ENCODE measurements around the gene MMP25.
"Not testable (repeated sequence)": the region's sequence is repeated elsewhere in the genome, so short reads cannot be mapped to it uniquely, and the experiment has no call there.

Gene MMP25

GRCh38 chr16:3071655-3072054, 25.3 kb downstream of the MMP25 start:
- DNase-seq (ENCODE audit: insufficient read length, low spot score) = no peak
- no peak for FAIRE-seq

DNA sequence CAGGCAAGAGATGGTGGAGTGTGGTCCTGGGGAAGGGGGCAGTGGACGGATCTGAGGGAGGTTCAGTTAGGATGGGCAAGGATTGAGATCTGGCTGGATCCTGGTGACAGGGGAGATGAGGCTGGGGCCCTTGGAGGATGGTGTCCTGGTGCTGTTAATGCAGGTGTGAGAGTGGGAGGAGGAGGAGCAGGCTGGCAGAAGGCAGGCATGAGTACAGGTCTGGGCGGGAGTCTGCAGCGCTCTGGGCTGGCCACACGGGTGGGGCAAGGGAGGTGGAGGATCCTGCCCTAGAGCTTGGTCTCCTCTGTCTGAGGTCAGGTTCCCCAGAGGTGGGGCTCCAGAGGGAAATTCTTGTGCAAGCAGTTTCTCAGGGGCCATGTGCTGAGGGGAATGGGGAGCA, 25.8 kb downstream of the MMP25 start:
- FAIRE-seq = peak; percentile 26
- DNase-seq (ENCODE audit: insufficient read length, low spot score) = not testable (repeated sequence)

GRCh38 chr16:3072576-3073263, 26.4 kb downstream of the MMP25 start:
- not testable (repeated sequence) for FAIRE-seq; DNase-seq (ENCODE audit: insufficient read length, low spot score)

GRCh38 chr16:3073448-3073847, 27.1 kb downstream of the MMP25 start:
- no peak for FAIRE-seq
- no peak for DNase-seq (ENCODE audit: insufficient read length, low spot score)

DNA sequence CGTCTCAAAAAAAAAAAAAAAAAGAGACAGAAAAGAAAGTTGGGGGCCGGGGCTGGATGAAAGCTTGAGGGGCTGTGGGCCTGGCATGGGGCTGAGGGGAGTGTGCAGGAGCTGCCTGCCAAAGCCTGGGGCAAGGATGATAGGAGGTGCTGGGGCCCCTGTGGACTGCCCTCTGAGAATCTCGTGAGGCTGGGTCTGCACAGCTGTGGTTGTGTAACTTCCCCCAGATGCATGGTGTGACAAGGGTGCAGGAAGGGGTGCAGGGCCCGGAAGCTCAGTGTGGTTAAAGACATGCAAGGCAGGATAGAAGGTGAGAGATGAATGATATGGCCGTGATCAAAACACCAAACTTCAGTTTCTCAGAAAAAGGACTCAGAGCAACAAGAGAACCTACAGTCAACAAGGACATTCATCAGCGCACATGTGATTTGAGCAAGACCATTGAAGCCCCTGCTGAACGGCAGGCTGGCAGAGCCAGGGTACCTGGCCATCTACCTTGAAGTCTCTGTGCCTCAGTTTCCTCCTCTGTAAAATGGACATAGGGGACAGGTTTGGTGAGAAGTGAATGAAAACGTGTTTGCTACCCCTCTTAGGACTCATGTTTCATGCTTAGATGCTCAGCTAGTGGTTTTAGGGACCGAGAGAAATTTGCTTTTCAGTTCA, 28.6 kb downstream of the MMP25 start:
- no peak for DNase-seq (ENCODE audit: insufficient read length, low spot score)
- no peak for FAIRE-seq

- DNase-seq (ENCODE audit: insufficient read length, low spot score) (no peak), FAIRE-seq (no peak)
Observed at GRCh38 chr16:3075523-3075915, 29.2 kb downstream of the MMP25 start.

- not testable (repeated sequence) for DNase-seq (ENCODE audit: insufficient read length, low spot score); FAIRE-seq
Observed at GRCh38 chr16:3075946-3076345, 29.6 kb downstream of the MMP25 start.

- FAIRE-seq = no peak
- DNase-seq (ENCODE audit: insufficient read length, low spot score) = no peak
Observed at GRCh38 chr16:3076577-3076976, 30.2 kb downstream of the MMP25 start.

- FAIRE-seq (no peak), DNase-seq (ENCODE audit: insufficient read length, low spot score) (no peak)
Observed at GRCh38 chr16:3080024-3080423, 33.7 kb downstream of the MMP25 start.

- not testable (repeated sequence) for FAIRE-seq; DNase-seq (ENCODE audit: insufficient read length, low spot score)
Observed at GRCh38 chr16:3081957-3082356, 35.6 kb downstream of the MMP25 start.

DNA sequence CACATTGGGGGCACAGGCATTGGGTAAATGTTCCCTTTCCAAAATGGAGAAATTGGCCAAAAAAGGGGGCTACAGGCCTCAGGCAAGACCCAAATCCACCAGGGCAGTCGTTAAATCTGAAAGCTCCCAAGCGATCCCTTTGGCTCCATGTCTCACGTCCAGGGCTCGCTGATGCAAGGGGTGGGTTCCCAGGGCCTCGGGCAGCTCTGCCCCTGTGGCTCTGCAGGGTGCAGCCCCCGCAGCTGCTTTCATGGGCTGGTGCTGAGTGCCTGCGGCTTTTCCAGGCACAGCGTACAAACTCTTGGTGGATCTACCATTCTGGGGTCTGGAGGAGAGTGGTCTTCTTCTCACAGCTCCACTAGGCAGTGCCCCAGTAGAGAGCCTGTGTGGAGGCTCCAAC, 37.0 kb downstream of the MMP25 start:
- not testable (repeated sequence) for DNase-seq (ENCODE audit: insufficient read length, low spot score); FAIRE-seq

DNA sequence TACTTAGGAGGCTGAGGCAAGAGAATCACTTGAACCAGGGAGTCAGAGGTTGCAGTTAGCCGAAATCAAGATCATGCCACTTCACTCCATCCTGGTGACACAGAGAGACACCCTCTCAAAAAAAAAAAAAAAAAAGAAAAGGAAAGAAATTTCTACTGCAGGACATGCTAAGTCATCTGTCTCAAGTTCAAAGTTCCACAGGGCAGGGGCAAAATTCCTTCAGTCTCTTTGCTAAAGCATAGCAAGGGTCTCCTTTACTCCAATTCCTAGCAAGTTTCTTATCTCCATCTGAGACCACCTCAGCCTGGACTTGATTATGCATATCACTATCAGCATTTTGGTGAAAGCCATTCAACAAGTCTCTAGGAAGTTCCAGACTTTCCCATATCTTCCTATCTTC, 38.1 kb downstream of the MMP25 start:
- FAIRE-seq (no peak), DNase-seq (ENCODE audit: insufficient read length, low spot score) (no peak)

- DNase-seq (ENCODE audit: insufficient read length, low spot score) = no peak
- no peak for FAIRE-seq
Observed at GRCh38 chr16:3084969-3085670, 38.8 kb downstream of the MMP25 start.

DNA sequence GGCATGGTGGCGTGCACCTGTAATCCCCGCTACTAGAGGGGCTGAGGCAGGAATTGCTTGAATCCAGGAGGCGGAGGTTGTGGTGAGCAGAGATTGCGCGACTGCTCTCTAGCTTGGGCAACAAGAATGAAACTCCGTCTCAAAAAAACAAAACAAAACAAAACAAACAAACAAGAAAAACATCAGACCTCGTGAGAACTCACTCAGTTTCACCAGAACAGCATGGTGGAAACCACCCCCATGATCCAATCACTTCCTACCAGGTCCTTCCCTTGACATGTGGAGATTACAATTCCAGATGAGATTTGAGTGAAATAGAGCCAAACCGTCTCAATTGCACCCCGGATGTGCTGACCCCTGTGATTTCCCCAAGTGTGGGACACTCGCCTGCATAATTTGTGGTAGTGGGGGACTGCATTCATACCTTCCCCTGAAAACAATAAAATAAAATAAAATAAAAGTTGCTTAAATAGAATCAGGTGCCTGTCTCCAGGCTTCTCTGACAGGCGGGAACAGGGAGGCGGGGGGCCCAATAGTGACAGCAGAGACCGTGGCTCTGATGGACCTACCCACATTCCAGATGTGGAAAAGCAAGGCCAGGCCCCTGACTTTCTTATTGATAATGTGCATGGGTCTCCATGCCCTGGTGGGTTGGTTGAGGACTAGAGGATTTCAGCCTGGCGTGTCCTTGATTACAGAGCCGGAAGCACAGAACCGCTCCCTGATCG, 39.7 kb downstream of the MMP25 start:
- FAIRE-seq = no peak

DNA sequence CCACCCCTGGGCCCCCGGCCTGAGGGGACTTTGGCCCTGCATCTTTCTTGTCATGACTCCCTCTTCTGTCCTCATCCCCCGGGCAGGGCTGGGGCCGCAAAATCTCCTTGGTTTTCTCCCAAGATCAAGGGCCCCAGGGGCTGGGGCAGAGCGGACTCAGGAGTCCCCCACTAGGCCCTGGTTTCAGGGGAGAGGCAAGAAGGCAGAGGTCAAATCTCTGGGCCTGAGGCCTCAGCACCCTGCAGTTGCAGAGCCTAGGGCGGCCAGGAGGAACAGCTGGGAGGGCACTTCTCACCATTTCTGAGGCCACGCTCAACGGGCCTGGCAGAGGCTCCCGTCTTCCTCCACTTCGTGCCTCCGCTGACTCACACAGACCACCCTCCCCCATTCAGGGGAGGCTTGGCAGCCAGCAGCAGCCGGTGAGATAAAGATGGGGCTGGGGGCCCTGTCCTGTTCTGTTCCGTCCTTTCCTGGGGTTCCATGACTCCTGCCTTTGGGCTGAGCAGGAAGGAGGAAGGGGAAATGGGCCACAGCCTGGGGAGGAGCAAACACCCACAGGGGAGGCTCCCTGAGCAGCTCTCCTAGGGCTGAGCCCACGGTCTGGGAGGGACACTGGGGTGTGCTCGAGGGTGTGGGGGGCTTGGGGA, 40.4 kb downstream of the MMP25 start:
- FAIRE-seq (no peak), DNase-seq (ENCODE audit: insufficient read length, low spot score) (no peak)

More for the DNA sequence above, 39.7 kb downstream of the MMP25 start:
- no peak for DNase-seq (ENCODE audit: insufficient read length, low spot score)

DNA sequence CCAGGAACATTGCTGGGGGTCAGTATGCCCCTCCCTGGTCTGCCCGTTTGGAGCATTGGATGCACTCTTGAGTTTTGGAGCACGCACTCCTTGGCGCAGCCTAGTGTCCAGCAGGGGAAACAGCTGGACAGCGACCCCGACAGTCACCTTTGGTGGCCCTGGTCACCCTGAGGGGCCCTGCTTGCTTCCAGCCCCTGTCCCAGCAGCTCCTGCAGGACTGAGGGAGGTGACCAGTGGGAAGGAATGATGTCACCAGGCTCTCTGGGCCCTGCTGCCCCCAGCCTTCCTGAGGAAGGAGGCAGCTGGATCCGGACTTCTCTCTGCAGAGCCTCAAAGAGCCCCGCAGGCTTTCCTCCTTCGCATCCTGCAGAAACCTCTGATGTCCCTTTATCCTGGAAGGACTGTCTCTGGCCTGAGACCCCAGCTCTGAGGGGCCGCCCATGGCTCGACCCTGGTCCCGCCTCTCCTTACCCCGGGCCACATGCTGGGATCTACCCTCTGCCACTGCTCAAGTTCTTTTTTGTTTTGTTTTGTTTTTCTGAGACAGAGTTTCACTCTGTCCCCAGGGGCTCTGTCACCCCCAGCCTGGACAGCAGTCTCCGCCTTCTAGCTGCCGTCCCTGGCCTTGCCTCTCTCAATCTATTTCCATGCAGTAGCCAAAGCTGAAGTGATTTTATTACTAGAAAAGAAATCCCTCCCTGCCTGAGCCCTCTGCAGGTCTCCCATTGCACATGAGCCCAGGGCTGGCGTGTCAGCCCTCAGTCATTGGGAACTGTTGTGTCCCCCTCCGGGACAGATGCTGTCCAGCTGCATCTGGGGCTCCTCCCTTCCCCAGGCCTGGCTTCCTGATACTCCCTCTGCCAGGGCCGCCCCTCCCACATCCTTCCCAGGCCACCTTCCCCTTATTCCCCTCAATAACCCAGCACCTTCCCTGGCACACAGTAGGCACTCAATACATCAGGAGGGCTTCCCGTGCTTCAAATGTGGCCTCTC, 41.2 kb downstream of the MMP25 start:
- DNase-seq (ENCODE audit: insufficient read length, low spot score) (no peak), FAIRE-seq (no peak)

- no peak for FAIRE-seq
- DNase-seq (ENCODE audit: insufficient read length, low spot score) = no peak
Observed at GRCh38 chr16:3088450-3088849, 42.1 kb downstream of the MMP25 start.

- DNase-seq (ENCODE audit: insufficient read length, low spot score) (no peak), FAIRE-seq (no peak)
Observed at GRCh38 chr16:3088925-3089716, 42.8 kb downstream of the MMP25 start.
